ENCODE measurements around the gene ASAP3.

Gene ASAP3

DNA sequence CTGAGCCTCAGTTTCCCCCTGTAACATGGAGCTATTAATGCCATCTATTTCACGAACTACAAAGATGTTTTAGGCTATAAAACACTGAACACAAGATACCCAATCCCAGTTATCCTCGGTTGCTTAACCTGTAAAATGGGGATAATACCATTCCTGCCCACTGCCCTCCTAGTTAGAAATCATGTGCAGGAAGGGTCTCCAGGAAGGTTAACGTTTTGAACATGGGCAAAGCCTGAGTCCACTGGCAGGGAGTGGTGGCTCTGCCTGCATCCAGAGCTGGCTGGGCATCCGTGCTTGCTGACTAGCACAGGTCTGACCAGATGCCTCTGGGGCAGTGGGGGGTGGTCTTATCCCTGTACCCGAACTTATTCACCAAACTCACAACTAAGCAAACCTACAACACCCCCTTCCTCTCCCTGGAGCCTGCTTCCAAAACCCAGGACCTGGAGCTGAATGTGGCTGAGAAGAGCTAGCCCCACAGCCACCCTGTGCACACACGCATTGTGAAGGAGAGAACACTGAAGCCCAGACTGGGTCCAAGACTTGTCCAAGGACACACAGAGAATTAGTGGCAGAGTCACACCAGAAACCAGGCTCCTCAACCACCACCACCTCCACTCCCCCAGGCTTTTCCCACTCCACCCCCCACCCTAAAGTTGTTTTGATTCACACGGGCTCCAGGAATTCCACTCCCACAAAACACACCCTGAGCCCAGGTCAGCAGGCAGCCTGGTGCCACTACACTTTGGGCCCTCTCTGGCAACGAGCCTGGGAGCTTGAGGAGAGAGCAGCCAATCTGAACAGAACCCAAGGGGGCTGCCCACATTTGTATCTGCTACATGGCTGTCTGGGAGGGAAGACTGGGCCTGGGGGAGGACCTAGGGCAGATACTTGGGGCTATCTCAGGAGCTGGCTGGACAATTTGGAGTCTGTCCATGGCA lies 45.4 kb upstream of the ASAP3 start:
- H3K4me3 ChIP-seq (ENCODE audit: control insufficient read depth, low read depth, low read length), result no peak overlapping the region
- TF ChIP-seq, protein P1, sequence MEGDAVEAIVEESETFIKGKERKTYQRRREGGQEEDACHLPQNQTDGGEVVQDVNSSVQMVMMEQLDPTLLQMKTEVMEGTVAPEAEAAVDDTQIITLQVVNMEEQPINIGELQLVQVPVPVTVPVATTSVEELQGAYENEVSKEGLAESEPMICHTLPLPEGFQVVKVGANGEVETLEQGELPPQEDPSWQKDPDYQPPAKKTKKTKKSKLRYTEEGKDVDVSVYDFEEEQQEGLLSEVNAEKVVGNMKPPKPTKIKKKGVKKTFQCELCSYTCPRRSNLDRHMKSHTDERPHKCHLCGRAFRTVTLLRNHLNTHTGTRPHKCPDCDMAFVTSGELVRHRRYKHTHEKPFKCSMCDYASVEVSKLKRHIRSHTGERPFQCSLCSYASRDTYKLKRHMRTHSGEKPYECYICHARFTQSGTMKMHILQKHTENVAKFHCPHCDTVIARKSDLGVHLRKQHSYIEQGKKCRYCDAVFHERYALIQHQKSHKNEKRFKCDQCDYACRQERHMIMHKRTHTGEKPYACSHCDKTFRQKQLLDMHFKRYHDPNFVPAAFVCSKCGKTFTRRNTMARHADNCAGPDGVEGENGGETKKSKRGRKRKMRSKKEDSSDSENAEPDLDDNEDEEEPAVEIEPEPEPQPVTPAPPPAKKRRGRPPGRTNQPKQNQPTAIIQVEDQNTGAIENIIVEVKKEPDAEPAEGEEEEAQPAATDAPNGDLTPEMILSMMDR (IDR thresholded peaks at IDR 0.05; ENCODE audit: control insufficient read depth, insufficient read depth, low read depth, low read length, missing control alignments), result no peak
- no peak for DNase-seq (ENCODE audit: low read depth)

- TF ChIP-seq, protein P1 (IDR thresholded peaks at IDR 0.05; ENCODE audit: control insufficient read depth, insufficient read depth, low read depth, low read length, missing control alignments), result no peak
- H3K4me3 ChIP-seq (ENCODE audit: control insufficient read depth, low read depth, low read length), result no peak overlapping the region
- DNase-seq (ENCODE audit: low read depth), result no peak
Measured at GRCh38 chr1:23528250-23528978, 44.4 kb upstream of the ASAP3 start.

- H3K4me3 ChIP-seq (ENCODE audit: control insufficient read depth, low read depth, low read length), result no peak overlapping the region
- TF ChIP-seq, protein P1 (IDR thresholded peaks at IDR 0.05; ENCODE audit: control insufficient read depth, insufficient read depth, low read depth, low read length, missing control alignments), result no peak
- no peak for DNase-seq (ENCODE audit: low read depth)
Measured at GRCh38 chr1:23527900-23528249, 43.9 kb upstream of the ASAP3 start.

GRCh38 chr1:23527366-23527765 lies 43.4 kb upstream of the ASAP3 start:
- no peak for DNase-seq (ENCODE audit: low read depth)
- TF ChIP-seq, protein P1 (IDR thresholded peaks at IDR 0.05; ENCODE audit: control insufficient read depth, insufficient read depth, low read depth, low read length, missing control alignments), result no peak
- H3K4me3 ChIP-seq (ENCODE audit: control insufficient read depth, low read depth, low read length), result no peak overlapping the region

DNA sequence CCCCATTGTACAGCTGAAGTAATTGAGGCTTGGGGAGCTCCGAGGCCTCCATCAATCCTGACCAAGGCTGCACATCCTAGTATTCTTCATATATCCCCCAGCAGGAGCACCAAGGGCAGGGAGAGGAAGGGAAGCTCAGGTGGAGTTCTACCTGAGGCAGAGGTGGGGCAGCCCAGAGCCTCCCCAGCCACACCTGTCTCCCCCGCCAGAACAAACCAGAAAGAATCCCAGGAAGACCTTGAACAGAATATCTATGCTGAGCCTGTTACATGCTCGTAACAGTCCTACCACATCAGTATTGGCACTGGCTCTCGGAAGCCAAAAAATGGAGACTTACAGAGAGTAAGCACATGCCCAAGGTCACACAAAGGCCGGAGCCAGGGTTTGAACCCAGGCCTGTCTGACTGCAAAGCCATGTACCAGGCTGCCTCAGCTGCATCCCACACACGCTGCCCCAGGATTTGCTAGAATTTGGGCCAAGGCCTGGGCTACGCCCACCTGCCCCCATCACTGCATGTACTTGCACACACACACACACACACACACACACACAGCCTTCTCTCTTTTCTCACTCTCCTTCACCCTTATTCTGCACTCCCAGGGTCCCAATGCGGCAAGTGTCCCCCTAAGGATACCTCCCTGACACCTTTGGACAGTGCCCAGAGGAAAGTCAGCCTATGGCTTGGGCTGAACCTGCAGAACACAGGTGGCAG lies 42.5 kb upstream of the ASAP3 start:
- TF ChIP-seq, protein P1 (IDR thresholded peaks at IDR 0.05; ENCODE audit: control insufficient read depth, insufficient read depth, low read depth, low read length, missing control alignments), result no peak
- no peak overlapping the region for H3K4me3 ChIP-seq (ENCODE audit: control insufficient read depth, low read depth, low read length)
- no peak for DNase-seq (ENCODE audit: low read depth)

- H3K4me3 ChIP-seq (ENCODE audit: control insufficient read depth, low read depth, low read length), result no peak overlapping the region
- no peak for DNase-seq (ENCODE audit: low read depth)
- TF ChIP-seq, protein P1 (IDR thresholded peaks at IDR 0.05; ENCODE audit: control insufficient read depth, insufficient read depth, low read depth, low read length, missing control alignments), result no peak
Measured at GRCh38 chr1:23525558-23526250, 41.7 kb upstream of the ASAP3 start.

Measured in AG09309 (cell line).